ENCODE data around the gene LRRC36. TPM values are rescaled to one million over a fixed set of nuclear protein-coding genes. Genes with fewer than 3 reads are reported as not detected.
A peak's percentile ranks its signal among the peaks of the same experiment; 100 is the strongest.

Gene LRRC36
- polyA plus RNA-seq, 1 donor from 2014 or later = not detected

GRCh38 chr16:67310561-67310960, 16.1 kb upstream of the LRRC36 start:
- no peak overlapping the region for H3K4me3 Mint-ChIP-seq
- peaks cover 0 to 2% (median 2%) of the 10 kb centered on the region in 3 donors for H3K4me1 Mint-ChIP-seq
- peaks cover 1% of the 10 kb centered on the region for H3K27me3 Mint-ChIP-seq
- no peak overlapping the region for H3K27ac Mint-ChIP-seq
- H3K9me3 Mint-ChIP-seq = no peaks in the 10 kb centered on the region
- H3K36me3 Mint-ChIP-seq = peaks cover 2% of the 10 kb centered on the region

- H3K9me3 Mint-ChIP-seq = no peaks in the 10 kb centered on the region
These were observed 14.8 kb upstream of the LRRC36 start for GRCh38 chr16:67311607-67312488.

GRCh38 chr16:67312719-67313118, 13.9 kb upstream of the LRRC36 start:
- Mint-ChIP-seq H3K27me3 (peaks cover 4% of the 10 kb centered on the region), H3K27ac (no peak overlapping the region), H3K4me1 (peaks cover 0 to 2% (median 2%) of the 10 kb centered on the region in 3 donors), H3K4me3 (no peak overlapping the region), H3K9me3 (no peaks in the 10 kb centered on the region), H3K36me3 (peaks cover 2% of the 10 kb centered on the region)

More at GRCh38 chr16:67311607-67312488, 14.8 kb upstream of the LRRC36 start:
- H3K4me3 Mint-ChIP-seq = no peak overlapping the region
- peaks cover 4% of the 10 kb centered on the region for H3K27me3 Mint-ChIP-seq
- H3K36me3 Mint-ChIP-seq = peaks cover 2% of the 10 kb centered on the region
- peaks cover 0 to 2% (median 2%) of the 10 kb centered on the region in 3 donors for H3K4me1 Mint-ChIP-seq
- H3K27ac Mint-ChIP-seq = no peak overlapping the region

- Mint-ChIP-seq H3K27me3 (peaks cover 10% of the 10 kb centered on the region), H3K27ac (no peak overlapping the region), H3K4me1 (peaks cover 0 to 1% (median under 1%) of the 10 kb centered on the region in 3 donors), H3K4me3 (no peak overlapping the region), H3K9me3 (no peaks in the 10 kb centered on the region), H3K36me3 (no peaks in the 10 kb centered on the region)
These were observed 8.8 kb upstream of the LRRC36 start for GRCh38 chr16:67317853-67318252.

- Mint-ChIP-seq H3K27me3 (peaks cover 8% of the 10 kb centered on the region), H3K36me3 (no peaks in the 10 kb centered on the region), H3K9me3 (peaks cover 0 to 5% (median 2%) of the 10 kb centered on the region in 3 donors), H3K27ac (peak overlapping the region; percentile 55 to 80 (median 60)), H3K4me1 (peaks cover 20 to 27% (median 24%) of the 10 kb centered on the region in 3 donors), H3K4me3 (peak overlapping the region; percentile 37 to 91 (median 78))
These were observed 522 bp upstream of the LRRC36 start for GRCh38 chr16:67326115-67326471.

GRCh38 chr16:67327743-67328142, 1.1 kb downstream of the LRRC36 start:
- peaks cover 0 to 5% (median 2%) of the 10 kb centered on the region in 3 donors for H3K9me3 Mint-ChIP-seq
- no peaks in the 10 kb centered on the region for H3K36me3 Mint-ChIP-seq
- peak overlapping the region in 1 of 3 donors; percentile 55 for H3K27ac Mint-ChIP-seq
- H3K27me3 Mint-ChIP-seq = peaks cover 10% of the 10 kb centered on the region
- H3K4me1 Mint-ChIP-seq = peaks cover 20 to 27% (median 24%) of the 10 kb centered on the region in 3 donors
- H3K4me3 Mint-ChIP-seq = peak overlapping the region in 2 of 4 donors; percentile 4 to 7

- Mint-ChIP-seq H3K9me3 (peaks cover 0 to 9% (median 8%) of the 10 kb centered on the region in 3 donors), H3K4me3 (no peak overlapping the region), H3K4me1 (peaks cover 11 to 16% (median 13%) of the 10 kb centered on the region in 3 donors), H3K27ac (no peak overlapping the region), H3K27me3 (peaks cover 5% of the 10 kb centered on the region), H3K36me3 (no peaks in the 10 kb centered on the region)
These were observed 3.3 kb downstream of the LRRC36 start for GRCh38 chr16:67329901-67330300.

- peaks cover 1% of the 10 kb centered on the region for H3K27me3 Mint-ChIP-seq
- no peak overlapping the region for H3K27ac Mint-ChIP-seq
- peaks cover 5 to 15% (median 11%) of the 10 kb centered on the region in 3 donors for H3K9me3 Mint-ChIP-seq
- H3K36me3 Mint-ChIP-seq = no peaks in the 10 kb centered on the region
- no peak overlapping the region for H3K4me3 Mint-ChIP-seq
- H3K4me1 Mint-ChIP-seq = no peaks in the 10 kb centered on the region
These were observed 6.7 kb downstream of the LRRC36 start for GRCh38 chr16:67333315-67333714.

- Mint-ChIP-seq H3K27ac (no peak overlapping the region), H3K9me3 (peaks cover 5 to 11% (median 10%) of the 10 kb centered on the region in 3 donors), H3K4me3 (no peak overlapping the region)
These were observed 9.5 kb downstream of the LRRC36 start for GRCh38 chr16:67336116-67336515.

GRCh38 chr16:67336648-67337047, 10.0 kb downstream of the LRRC36 start:
- Mint-ChIP-seq H3K36me3 (no peaks in the 10 kb centered on the region), H3K4me3 (no peak overlapping the region), H3K4me1 (no peaks in the 10 kb centered on the region), H3K27ac (no peak overlapping the region), H3K9me3 (peaks cover 5 to 11% (median 10%) of the 10 kb centered on the region in 3 donors), H3K27me3 (no peaks in the 10 kb centered on the region)

More at GRCh38 chr16:67336116-67336515, 9.5 kb downstream of the LRRC36 start:
- no peaks in the 10 kb centered on the region for H3K4me1 Mint-ChIP-seq
- peaks cover 1% of the 10 kb centered on the region for H3K27me3 Mint-ChIP-seq
- no peaks in the 10 kb centered on the region for H3K36me3 Mint-ChIP-seq

GRCh38 chr16:67339453-67339852, 12.8 kb downstream of the LRRC36 start:
- H3K4me3 Mint-ChIP-seq = no peak overlapping the region
- H3K4me1 Mint-ChIP-seq = no peaks in the 10 kb centered on the region
- no peaks in the 10 kb centered on the region for H3K36me3 Mint-ChIP-seq
- no peaks in the 10 kb centered on the region for H3K27me3 Mint-ChIP-seq
- H3K27ac Mint-ChIP-seq = no peak overlapping the region
- H3K9me3 Mint-ChIP-seq = peaks cover 5 to 10% (median 10%) of the 10 kb centered on the region in 3 donors

GRCh38 chr16:67341250-67341649, 14.6 kb downstream of the LRRC36 start:
- Mint-ChIP-seq H3K27ac (no peak overlapping the region), H3K4me3 (no peak overlapping the region), H3K4me1 (no peaks in the 10 kb centered on the region)

GRCh38 chr16:67342616-67343015, 16.0 kb downstream of the LRRC36 start:
- no peaks in the 10 kb centered on the region for H3K4me1 Mint-ChIP-seq
- no peak overlapping the region for H3K4me3 Mint-ChIP-seq
- no peak overlapping the region for H3K27ac Mint-ChIP-seq
- H3K9me3 Mint-ChIP-seq = no peaks in the 10 kb centered on the region
- H3K27me3 Mint-ChIP-seq = no peaks in the 10 kb centered on the region
- H3K36me3 Mint-ChIP-seq = no peaks in the 10 kb centered on the region

More at GRCh38 chr16:67341250-67341649, 14.6 kb downstream of the LRRC36 start:
- Mint-ChIP-seq H3K36me3 (no peaks in the 10 kb centered on the region), H3K27me3 (no peaks in the 10 kb centered on the region), H3K9me3 (no peaks in the 10 kb centered on the region)

- Mint-ChIP-seq H3K36me3 (no peaks in the 10 kb centered on the region), H3K9me3 (no peaks in the 10 kb centered on the region), H3K4me3 (no peak overlapping the region), H3K27ac (no peak overlapping the region), H3K27me3 (no peaks in the 10 kb centered on the region), H3K4me1 (no peaks in the 10 kb centered on the region)
These were observed 18.8 kb downstream of the LRRC36 start for GRCh38 chr16:67345401-67345800.

- H3K27ac Mint-ChIP-seq = no peak overlapping the region
- no peaks in the 10 kb centered on the region for H3K36me3 Mint-ChIP-seq
- H3K27me3 Mint-ChIP-seq = no peaks in the 10 kb centered on the region
- H3K9me3 Mint-ChIP-seq = no peaks in the 10 kb centered on the region
- no peaks in the 10 kb centered on the region for H3K4me1 Mint-ChIP-seq
- H3K4me3 Mint-ChIP-seq = no peak overlapping the region
These were observed 19.7 kb downstream of the LRRC36 start for GRCh38 chr16:67346341-67346740.

- Mint-ChIP-seq H3K27me3 (no peaks in the 10 kb centered on the region), H3K9me3 (no peaks in the 10 kb centered on the region), H3K36me3 (no peaks in the 10 kb centered on the region), H3K4me1 (peaks cover 0 to 1% (median 0%) of the 10 kb centered on the region in 3 donors), H3K4me3 (no peak overlapping the region), H3K27ac (no peak overlapping the region)
These were observed 22.6 kb downstream of the LRRC36 start for GRCh38 chr16:67349172-67349571.
